Naive thymus-derived CD8-positive, alpha-beta T cell (primary cell): ENCODE data around the gene FES. TPM values are rescaled to one million over a fixed set of nuclear protein-coding genes. Genes with fewer than 3 reads are reported as not detected.
"Not testable (repeated sequence)": the region's sequence is repeated elsewhere in the genome, so short reads cannot be mapped to it uniquely, and the experiment has no call there.

ENCODE experiments used
- ATAC-seq, 2 donors: fragments of 150-1000 bp; cut with Tn5 transposase in 1 of 2; sonication (Bioruptor Pico), chemical (Tn5 transposase) in 1 of 2; 1 replicate in 1 of 2; 2 replicates in 1 of 2; pipeline ENCODE4 v1.10.0; 2021; ENCODE audit warnings: mild to moderate bottlenecking in 2 of 2, moderate library complexity in 2 of 2
- POLR2A ChIA-PET: fragments of 350-600 bp; sonication (Branson Sonifier 250); formaldehyde crosslinking; loops from one replicate; lab custom pipeline; 2021; ENCODE audit warnings: antibody characterized with exemption; lab: Charles Lee
- DNase-seq, 10 donors: peaks; one replicate each; pipeline versions ENCODE4 v3.0.0 to v3.0.0-alpha.2; 2020 to 2022
- H3K27ac Mint-ChIP-seq, 10 donors: one replicate each; pipeline ENCODE4 v1.8.0; 2020 to 2022; ENCODE audit warnings: mild to moderate bottlenecking in 10 of 10, mixed read lengths in 10 of 10, moderate library complexity in 4 of 10, inconsistent platforms in 1 of 10
- H3K27me3 Mint-ChIP-seq, 5 donors: one replicate each; pipeline ENCODE4 v1.8.0; 2021 to 2022; ENCODE audit warnings: mixed read lengths in 5 of 5
- H3K36me3 Mint-ChIP-seq, 3 donors: one replicate each; pipeline ENCODE4 v1.8.0; 2020 to 2022; ENCODE audit warnings: mixed read lengths in 3 of 3, mild to moderate bottlenecking in 2 of 3, inconsistent platforms in 1 of 3
- H3K4me1 Mint-ChIP-seq, 4 donors: one replicate each; pipeline ENCODE4 v1.8.0; 2021 to 2022; ENCODE audit warnings: mixed read lengths in 4 of 4
- H3K4me3 Mint-ChIP-seq, 10 donors: one replicate each; pipeline ENCODE4 v1.8.0; 2020 to 2022; ENCODE audit warnings: mild to moderate bottlenecking in 10 of 10, mixed read lengths in 10 of 10, moderate library complexity in 6 of 10, inconsistent platforms in 1 of 10
- H3K9me3 Mint-ChIP-seq, 9 donors: one replicate each; pipeline ENCODE4 v1.8.0; 2020 to 2022; ENCODE audit warnings: mixed read lengths in 9 of 9, mild to moderate bottlenecking in 3 of 9, inconsistent platforms in 1 of 9, moderate library complexity in 1 of 9
- polyA plus RNA-seq, 3 donors: library from polyadenylated mRNA; unstranded; fragments of 300-500 nt; fragmentation: Illumina TruSeq; gene quantifications; one replicate each; pipeline ENCODE4 v1.2.3, GENCODE V29; 2021
- total RNA-seq, 8 experiments: library from RNA in 2 of 8; stranded (reverse) in 2 of 8; gene quantifications; one replicate each; pipeline ENCODE4 v1.2.3 and lab custom pipeline; 2021 to 2026

The FES gene
- total and polyA plus RNA-seq, 5 experiments from 2014 or later, result 0.08 to 3.5 (median 1.5) TPM; not detected in 1

GRCh38 chr15:90915808-90916440, 31.6 kb downstream of the FES start:
- POLR2A ChIA-PET, result no interaction called here
- Mint-ChIP-seq H3K27ac (no peak overlapping the region), H3K4me3 (no peak overlapping the region), H3K27me3 (no peaks in the 10 kb centered on the region), H3K36me3 (peaks cover 0 to 93% (median 29%) of the 10 kb centered on the region in 3 donors), H3K4me1 (peaks cover 0 to 8% (median 2%) of the 10 kb centered on the region in 4 donors), H3K9me3 (no peaks in the 10 kb centered on the region)
- ATAC-seq (no peak), DNase-seq (no peak)

- Mint-ChIP-seq H3K9me3 (no peaks in the 10 kb centered on the region), H3K4me3 (peak overlapping the region in 1 of 10 donors; percentile 31), H3K36me3 (peaks cover 0 to 93% (median 31%) of the 10 kb centered on the region in 3 donors), H3K27me3 (no peaks in the 10 kb centered on the region), H3K4me1 (peaks cover 0 to 8% (median 3%) of the 10 kb centered on the region in 4 donors), H3K27ac (peak overlapping the region in 2 of 10 donors; percentile 41 to 78)
- ATAC-seq (no peak), DNase-seq (no peak)
- POLR2A ChIA-PET, result no interaction called here
Observed at GRCh38 chr15:90916461-90916860, 32.2 kb downstream of the FES start.

- peaks cover 0 to 92% (median 31%) of the 10 kb centered on the region in 3 donors for H3K36me3 Mint-ChIP-seq
- H3K9me3 Mint-ChIP-seq, result no peaks in the 10 kb centered on the region
- no peaks in the 10 kb centered on the region for H3K27me3 Mint-ChIP-seq
- DNase-seq (no peak), ATAC-seq (no peak)
- H3K27ac Mint-ChIP-seq, result peak overlapping the region in 1 of 10 donors; percentile 78
- POLR2A ChIA-PET, result interaction anchor here (0.5 to 0.6 kb wide), 2 partner anchors 139 to 264 kb away, joined by 3 to 4 read pairs; no protein-coding TSS in a partner anchor
- H3K4me1 Mint-ChIP-seq, result peaks cover 0 to 8% (median 3%) of the 10 kb centered on the region in 4 donors
- H3K4me3 Mint-ChIP-seq, result no peak overlapping the region
Observed at GRCh38 chr15:90917569-90917968, 33.3 kb downstream of the FES start.

GRCh38 chr15:90918034-90918788, 33.9 kb downstream of the FES start:
- H3K4me3 Mint-ChIP-seq, result no peak overlapping the region
- POLR2A ChIA-PET, result interaction anchor here (1.2 to 1.3 kb wide), 2 partner anchors 13 to 16 kb away, joined by 3 to 4 read pairs; partner anchors contain the start of gene UNC45A
- peaks cover 0 to 85% (median 25%) of the 10 kb centered on the region in 3 donors for H3K36me3 Mint-ChIP-seq
- DNase-seq (no peak), ATAC-seq (no peak)
- H3K27me3 Mint-ChIP-seq, result no peaks in the 10 kb centered on the region
- H3K9me3 Mint-ChIP-seq, result no peaks in the 10 kb centered on the region
- H3K4me1 Mint-ChIP-seq, result peaks cover 0 to 8% (median 3%) of the 10 kb centered on the region in 4 donors
- H3K27ac Mint-ChIP-seq, result peak overlapping the region in 2 of 10 donors; percentile 49 to 87

- Mint-ChIP-seq H3K27me3 (no peaks in the 10 kb centered on the region), H3K27ac (peak overlapping the region in 1 of 10 donors; percentile 12), H3K36me3 (peaks cover 0 to 79% (median 22%) of the 10 kb centered on the region in 3 donors), H3K9me3 (no peaks in the 10 kb centered on the region), H3K4me1 (peaks cover 0 to 8% (median 3%) of the 10 kb centered on the region in 4 donors), H3K4me3 (no peak overlapping the region)
- DNase-seq, result no peak
- no peak for ATAC-seq
- POLR2A ChIA-PET, result interaction anchor here (1.2 to 1.3 kb wide), 2 partner anchors 13 to 16 kb away, joined by 3 to 4 read pairs; partner anchors contain the start of gene UNC45A
Observed at GRCh38 chr15:90918835-90919234, 34.5 kb downstream of the FES start.

GRCh38 chr15:90921887-90922286, 37.6 kb downstream of the FES start:
- POLR2A ChIA-PET, result no interaction called here
- H3K9me3 Mint-ChIP-seq, result no peaks in the 10 kb centered on the region
- H3K4me3 Mint-ChIP-seq, result no peak overlapping the region
- H3K27me3 Mint-ChIP-seq, result no peaks in the 10 kb centered on the region
- H3K27ac Mint-ChIP-seq, result no peak overlapping the region
- peaks cover 0 to 6% (median under 1%) of the 10 kb centered on the region in 4 donors for H3K4me1 Mint-ChIP-seq
- ATAC-seq (no peak), DNase-seq (no peak)
- peaks cover 0 to 50% (median 22%) of the 10 kb centered on the region in 3 donors for H3K36me3 Mint-ChIP-seq

- H3K27ac Mint-ChIP-seq, DNase-seq, H3K27me3 Mint-ChIP-seq, H3K4me3 Mint-ChIP-seq, H3K9me3 Mint-ChIP-seq, ATAC-seq, H3K4me1 Mint-ChIP-seq: not testable (repeated sequence)
- peaks cover 0 to 41% (median 20%) of the 10 kb centered on the region in 3 donors for H3K36me3 Mint-ChIP-seq
- POLR2A ChIA-PET, result interaction anchor here (0.8 kb wide), 1 partner anchor 9 kb away, joined by 3 read pairs; no protein-coding TSS in a partner anchor
Observed at GRCh38 chr15:90922712-90923322, 38.5 kb downstream of the FES start.

- POLR2A ChIA-PET, result interaction anchor here (0.6 to 1.2 kb wide), 2 partner anchors 20 to 668 kb away, joined by 4 read pairs; no protein-coding TSS in a partner anchor
- no peak overlapping the region for H3K27ac Mint-ChIP-seq
Observed at GRCh38 chr15:90924375-90924774, 40.1 kb downstream of the FES start.

GRCh38 chr15:90926766-90927165, 42.5 kb downstream of the FES start:
- POLR2A ChIA-PET, result interaction anchor here (1.2 kb wide), 1 partner anchor 24 kb away, joined by 3 read pairs; the partner anchor contains the start of gene MAN2A2

More at GRCh38 chr15:90924375-90924774, 40.1 kb downstream of the FES start:
- Mint-ChIP-seq H3K27me3 (no peaks in the 10 kb centered on the region), H3K4me3 (no peak overlapping the region), H3K9me3 (no peaks in the 10 kb centered on the region), H3K36me3 (peaks cover 0 to 28% (median 10%) of the 10 kb centered on the region in 3 donors), H3K4me1 (peaks cover 0 to 9% (median 6%) of the 10 kb centered on the region in 4 donors)
- no peak for ATAC-seq
- DNase-seq, result no peak

GRCh38 chr15:90928106-90928505, 43.8 kb downstream of the FES start:
- Mint-ChIP-seq H3K27ac (peak overlapping the region in 2 of 10 donors; percentile 58 to 76), H3K4me3 (peak overlapping the region in 4 of 10 donors; percentile 44 to 68 (median 44)), H3K4me1 (peaks cover 13 to 35% (median 26%) of the 10 kb centered on the region in 4 donors)
- H3K9me3 Mint-ChIP-seq, DNase-seq, H3K27me3 Mint-ChIP-seq, H3K36me3 Mint-ChIP-seq, ATAC-seq: not testable (repeated sequence)
- POLR2A ChIA-PET, result interaction anchor here (0.7 to 12.4 kb wide), 2 partner anchors 26 to 666 kb away, joined by 3 to 237 read pairs; partner anchors contain the start of gene MAN2A2

More at GRCh38 chr15:90926766-90927165, 42.5 kb downstream of the FES start:
- H3K27ac Mint-ChIP-seq, ATAC-seq, H3K4me3 Mint-ChIP-seq, H3K9me3 Mint-ChIP-seq, DNase-seq, H3K36me3 Mint-ChIP-seq, H3K27me3 Mint-ChIP-seq: not testable (repeated sequence)
- peaks cover 10 to 29% (median 19%) of the 10 kb centered on the region in 4 donors for H3K4me1 Mint-ChIP-seq

- ATAC-seq, result no peak
- Mint-ChIP-seq H3K4me3 (peak overlapping the region; percentile 92 to 99 (median 98)), H3K27me3 (no peaks in the 10 kb centered on the region), H3K9me3 (no peaks in the 10 kb centered on the region), H3K4me1 (peaks cover 19 to 42% (median 35%) of the 10 kb centered on the region in 4 donors), H3K27ac (peak overlapping the region; percentile 95 to 100 (median 98)), H3K36me3 (no peaks in the 10 kb centered on the region)
- peak in 1 of 10 donors; percentile 9 for DNase-seq
- POLR2A ChIA-PET, result interaction anchor here (0.9 to 12.4 kb wide), 6 partner anchors 14 to 212 kb away, joined by 3 to 237 read pairs (median 4); partner anchors contain the start of genes BLM, MAN2A2 and RCCD1
Observed at GRCh38 chr15:90929246-90930019, 45.1 kb downstream of the FES start.
